8988T (cell line): ENCODE data around the gene WDR41.
"Not testable (repeated sequence)": the region's sequence is repeated elsewhere in the genome, so short reads cannot be mapped to it uniquely, and the experiment has no call there.

ENCODE experiments used
- DNase-seq: peaks from one replicate; pipeline ENCODE4 v3.0.0; 2011

The WDR41 gene

DNA sequence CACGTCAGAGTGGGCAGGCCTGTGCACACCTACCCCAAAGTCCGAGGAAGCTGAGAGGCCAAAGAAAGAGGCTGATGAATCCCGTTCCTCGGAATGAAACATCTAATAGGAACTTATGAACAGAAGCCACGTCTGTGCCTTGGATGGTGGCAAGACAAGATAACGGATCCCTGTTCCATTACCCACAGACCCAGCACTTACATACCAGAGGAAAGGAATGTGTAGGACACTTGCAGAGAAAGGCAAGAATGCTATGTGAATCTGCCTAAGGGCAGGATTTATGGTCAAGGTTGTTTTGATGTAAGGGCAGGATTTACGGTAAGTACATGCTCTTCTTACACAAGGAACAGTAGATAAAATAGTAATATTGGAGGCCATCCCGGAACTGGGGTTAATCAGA, 93.2 kb downstream of the WDR41 start:
- DNase-seq: no peak

DNA sequence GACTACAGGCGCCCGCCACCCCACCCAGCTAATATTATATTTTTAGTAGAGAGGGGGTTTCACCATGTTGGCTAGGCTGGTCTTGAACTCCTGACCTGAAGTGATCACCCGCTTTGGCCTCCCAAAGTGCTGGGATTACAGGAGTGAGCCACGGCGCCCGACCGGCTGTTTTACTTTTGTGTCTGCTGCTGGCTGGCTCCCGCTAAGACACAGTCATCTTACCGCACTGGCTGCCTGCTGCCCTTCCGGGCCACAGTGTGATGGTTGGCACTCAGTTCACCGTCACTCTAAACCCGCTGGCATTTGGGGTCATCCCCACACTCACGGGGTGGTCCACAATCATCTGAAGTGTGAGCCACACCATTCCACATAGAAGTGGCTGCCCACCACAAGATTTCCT, 93.7 kb downstream of the WDR41 start:
- DNase-seq: no peak

DNA sequence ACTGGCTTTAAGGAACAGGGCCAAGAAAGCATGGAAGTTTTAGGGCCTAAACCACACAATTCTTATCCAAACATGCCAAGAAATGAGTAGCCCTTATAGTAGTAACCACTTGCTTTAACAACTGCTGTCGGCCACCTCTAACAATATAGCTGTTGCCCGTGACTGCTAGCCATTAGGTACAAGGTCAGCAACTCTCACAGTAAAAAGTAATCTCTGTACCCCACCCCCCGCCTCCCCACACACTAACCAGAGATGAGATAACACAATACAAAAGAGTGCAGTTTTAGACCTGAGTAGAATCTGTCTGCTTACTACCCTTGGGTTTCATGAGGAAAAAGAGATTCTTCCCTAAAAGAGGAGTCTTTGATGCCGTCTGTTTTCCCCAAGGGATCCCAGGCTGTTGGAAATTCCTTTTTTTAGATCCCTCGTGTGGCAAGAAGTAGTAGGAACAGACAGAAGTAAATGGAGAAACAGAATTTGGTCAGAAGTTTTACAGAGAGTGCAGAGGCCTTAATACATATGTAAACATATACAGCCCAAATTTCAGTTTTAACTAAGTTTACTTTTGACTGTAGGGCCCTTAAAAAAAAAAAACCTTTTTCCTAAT, 94.3 kb downstream of the WDR41 start:
- DNase-seq: no peak

DNA sequence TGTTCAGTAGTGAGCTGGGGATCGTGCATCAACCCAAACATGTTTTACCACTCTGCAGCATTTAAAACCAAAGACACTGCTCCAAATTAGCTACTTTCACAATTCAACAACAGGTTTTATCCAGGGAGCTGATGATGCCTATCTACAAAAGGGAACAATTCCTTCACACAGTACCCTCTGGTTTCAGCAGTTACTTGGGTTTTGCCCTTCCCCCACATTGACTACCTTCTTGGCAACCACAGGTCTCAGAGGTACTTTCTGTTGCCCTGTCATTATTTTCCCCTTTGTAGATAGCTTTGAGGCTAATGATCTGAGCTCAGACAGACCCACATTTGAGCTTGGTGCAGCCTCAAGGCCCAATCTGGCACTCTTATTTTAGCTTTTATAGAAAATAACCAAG, 96.1 kb downstream of the WDR41 start:
- no peak for DNase-seq

DNA sequence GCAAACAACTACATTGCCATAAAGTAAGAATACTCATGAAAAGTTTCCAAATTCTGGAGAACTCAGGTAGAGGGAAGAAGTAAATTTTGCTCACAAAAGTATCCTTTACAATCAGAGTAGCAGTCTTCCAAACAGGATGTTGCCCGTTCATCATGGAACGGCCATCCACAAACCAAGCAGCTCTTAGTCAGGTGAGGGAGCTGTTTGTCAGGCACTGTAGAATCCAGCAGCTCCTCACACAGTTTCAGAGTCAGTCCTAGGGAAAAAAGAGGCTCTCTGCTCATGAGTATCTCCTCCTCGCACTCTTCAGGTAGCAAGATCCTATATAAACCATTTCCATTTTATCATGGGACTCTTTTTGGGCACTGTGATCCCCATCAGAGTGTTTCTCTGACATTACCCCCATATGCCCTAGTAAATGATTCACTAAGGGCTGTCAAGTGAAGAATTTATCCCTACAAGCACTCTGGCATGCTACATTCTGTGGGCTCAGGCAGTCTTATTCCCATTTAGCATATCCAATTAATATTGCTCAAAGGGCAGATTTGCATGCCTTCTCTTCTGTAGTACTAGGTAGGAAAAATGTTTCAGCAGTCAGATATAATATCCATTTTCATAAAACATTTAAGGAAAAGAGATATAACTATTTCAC, 97.9 kb downstream of the WDR41 start:
- no peak for DNase-seq

DNA sequence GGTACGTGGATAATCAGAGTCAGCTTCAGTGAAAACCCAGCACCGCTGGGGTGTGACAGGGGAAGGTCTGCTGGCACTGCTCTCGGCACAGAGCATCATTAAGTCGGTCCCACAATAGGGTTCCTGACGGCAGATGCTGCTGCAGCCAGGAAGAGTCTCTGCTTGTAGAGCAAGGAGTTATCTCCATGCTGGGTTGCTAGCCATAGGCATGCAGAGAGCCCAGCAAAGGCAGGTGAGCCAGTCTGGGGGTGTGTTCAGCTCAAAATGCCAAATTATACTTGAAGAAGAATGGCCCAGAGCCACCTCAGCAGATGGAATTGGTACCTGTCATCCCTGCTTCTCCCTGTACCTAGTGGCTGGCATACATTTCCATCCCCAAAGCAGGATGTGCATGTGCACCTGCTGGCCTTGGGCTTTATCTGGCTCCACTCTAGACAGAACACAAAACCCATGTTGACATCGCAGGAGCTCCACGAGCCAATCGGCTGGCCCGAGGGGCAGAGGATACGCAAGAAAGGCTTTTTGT, 100.8 kb downstream of the WDR41 start:
- no peak for DNase-seq

DNA sequence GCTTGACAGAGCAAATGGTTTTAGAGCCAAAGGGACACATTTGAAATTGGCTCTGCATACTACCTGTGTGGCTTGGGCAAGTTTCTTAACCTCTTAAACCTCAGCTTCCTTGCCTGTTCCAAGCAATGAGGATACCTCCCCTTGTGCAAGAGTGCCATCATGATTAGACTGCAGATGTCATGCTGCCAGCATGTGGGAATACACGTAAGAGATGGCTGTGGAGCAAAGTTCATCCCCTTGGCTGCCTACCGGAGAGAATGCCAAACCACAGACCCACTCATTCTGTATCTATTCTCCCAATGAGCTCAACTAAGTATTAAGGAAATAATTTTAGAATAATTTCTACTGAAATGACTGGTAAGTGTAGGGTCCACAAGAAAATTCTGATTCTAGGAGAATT, 101.3 kb downstream of the WDR41 start:
- DNase-seq: no peak

DNA sequence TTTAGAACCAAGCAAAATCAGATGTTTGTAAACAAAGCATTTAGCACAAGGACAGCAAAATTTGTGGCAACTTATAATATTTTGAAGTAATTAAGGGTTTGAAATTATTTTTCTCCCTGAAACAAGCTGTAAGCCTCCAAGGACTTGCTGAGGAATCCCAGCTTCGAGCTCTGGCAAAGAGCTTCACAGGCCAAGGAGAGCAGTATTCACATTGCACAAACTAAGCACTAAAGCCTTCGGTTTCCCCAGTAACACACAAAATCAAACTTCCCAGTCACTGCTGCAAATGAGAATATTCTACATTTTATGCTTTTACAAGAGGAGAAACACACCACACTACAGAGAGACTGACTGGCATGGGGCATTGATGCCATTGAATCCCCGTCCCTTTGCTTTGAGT, 101.9 kb downstream of the WDR41 start:
- DNase-seq: no peak

DNA sequence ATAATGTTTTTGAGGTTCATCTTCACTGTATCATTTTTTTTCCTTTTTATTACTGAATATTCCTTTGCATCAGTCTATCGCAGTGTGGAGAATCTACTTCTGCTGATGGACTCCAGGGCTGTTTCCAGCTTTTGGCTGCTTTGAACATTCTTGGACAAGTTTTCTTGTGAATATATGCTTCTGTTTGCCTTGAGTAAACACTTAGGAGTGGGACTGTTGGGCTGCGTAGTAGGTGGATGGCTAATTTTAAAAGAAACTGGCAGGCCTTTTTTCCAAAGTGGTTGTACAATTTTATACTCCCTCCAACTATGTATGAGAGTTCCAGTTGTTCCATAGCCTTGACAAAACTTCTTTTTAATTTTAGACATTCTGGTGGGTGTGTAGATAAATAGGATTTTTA, 102.4 kb downstream of the WDR41 start:
- DNase-seq: no peak

DNA sequence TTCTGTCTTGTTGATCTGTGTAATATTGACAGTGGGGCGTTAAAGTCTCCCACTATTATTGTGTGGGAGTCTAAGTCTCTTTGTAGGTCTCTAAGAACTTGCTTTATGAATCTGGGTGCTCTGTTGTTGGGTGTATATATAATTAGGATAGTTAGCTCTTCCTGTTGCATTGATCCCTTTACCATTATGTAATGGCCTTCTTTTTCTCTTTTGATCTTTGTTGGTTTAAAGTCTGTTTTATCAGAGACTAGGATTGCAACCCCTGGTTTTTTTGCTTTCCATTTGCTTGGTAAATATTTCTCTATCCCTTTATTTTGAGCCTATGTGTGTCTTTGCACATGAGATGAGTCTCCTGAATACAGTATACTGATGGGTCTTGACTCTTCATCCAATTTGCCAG, 105.8 kb downstream of the WDR41 start:
- not testable (repeated sequence) for DNase-seq

DNA sequence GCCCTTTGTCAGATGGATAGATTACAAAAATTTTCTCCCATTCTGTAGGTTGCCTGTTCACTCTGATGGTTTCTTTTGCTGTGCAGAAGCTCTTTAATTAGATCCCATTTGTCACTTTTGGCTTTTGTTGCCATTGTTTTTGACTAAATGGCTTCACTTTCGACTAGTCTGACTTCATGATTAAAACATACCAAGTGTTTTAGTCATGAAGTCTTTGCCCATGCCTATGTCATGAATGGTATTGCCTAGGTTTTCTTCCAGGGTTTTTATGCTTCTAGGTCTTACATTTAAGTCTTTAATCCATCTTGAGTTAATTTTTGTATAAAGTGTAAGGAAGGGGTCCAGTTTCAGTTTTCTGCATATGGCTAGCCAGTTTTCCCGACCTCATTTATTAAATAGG, 108.8 kb downstream of the WDR41 start:
- not testable (repeated sequence) for DNase-seq
